ENCODE results near the gene SLC25A23. TPM values are rescaled to one million over a fixed set of nuclear protein-coding genes. Genes with fewer than 3 reads are reported as not detected.

SLC25A23 gene
- total RNA-seq, 2 experiments from 2014 or later = 10.5 to 10.8 TPM

- ATAC-seq (ENCODE audit: poor library complexity) (no peak), DNase-seq (no peak)
- Histone ChIP-seq H3K27ac (ENCODE audit: low read depth in 1 of 2, low read length in 2 of 2) (no peak overlapping the region), H3K9me3 (ENCODE audit: control insufficient read depth in 1 of 2, insufficient read depth in 1 of 2, low read length in 2 of 2) (peaks cover 9 to 22% of the 10 kb centered on the region in 2 experiments), H3K4me3 (ENCODE audit: low read length) (no peak overlapping the region), H3K4me1 (ENCODE audit: insufficient read depth, low read length) (no peaks in the 10 kb centered on the region), H3K27me3 (ENCODE audit: control insufficient read depth in 1 of 2, insufficient read depth in 2 of 2, low read length in 2 of 2) (no peaks in the 10 kb centered on the region), H3K36me3 (ENCODE audit: insufficient read depth, low read length) (peaks cover 13% of the 10 kb centered on the region)
- ChIA-PET POLR2A (no interaction called here), CTCF (no interaction called here)
- Mint-ChIP-seq H3K27me3 (no peaks in the 10 kb centered on the region), H3K4me1 (ENCODE audit: low read depth) (no peaks in the 10 kb centered on the region), H3K4me3 (no peak overlapping the region), H3K36me3 (ENCODE audit: low read depth) (peaks cover 52% of the 10 kb centered on the region), H3K27ac (no peak overlapping the region), H3K9me3 (peaks cover 12% of the 10 kb centered on the region)
- TF ChIP-seq CTCF (IDR thresholded peaks at IDR 0.05) = no peak
- intact Hi-C loops (cut with DNase I, micrococcal nuclease) = no loop called here
Observed at GRCh38 chr19:6452223-6452614, 7.4 kb downstream of the SLC25A23 start.

DNA sequence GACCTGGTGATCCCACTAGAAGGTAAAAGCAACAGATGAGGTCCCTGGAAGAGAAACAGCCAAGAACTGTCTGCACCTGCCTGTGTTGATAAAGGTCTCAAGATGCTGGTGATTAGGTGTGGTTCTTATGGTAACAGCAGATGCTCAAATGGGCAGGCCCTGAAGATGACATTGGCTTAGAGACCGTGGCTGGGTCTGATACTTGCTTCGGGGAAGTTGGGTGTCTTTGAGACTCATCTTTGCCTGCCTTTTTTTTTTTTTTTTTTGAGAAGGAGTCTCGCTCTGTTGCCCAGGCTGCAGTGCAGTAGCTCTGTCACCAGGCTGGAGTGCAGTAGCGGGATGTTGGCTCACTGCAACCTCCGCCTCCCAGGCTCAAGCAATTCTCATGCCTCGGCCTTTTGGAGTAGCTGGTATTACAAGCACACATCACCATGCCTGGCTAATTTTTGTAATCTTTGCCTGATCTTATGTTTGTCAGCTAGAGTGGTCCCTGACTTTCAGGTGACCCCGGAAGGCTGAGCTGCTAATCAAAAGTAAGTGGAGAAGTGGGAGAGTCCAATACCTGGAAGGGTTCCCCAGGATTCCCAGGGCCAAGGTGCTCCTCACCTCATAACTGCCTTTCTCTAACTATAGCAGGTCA lies 7.9 kb downstream of the SLC25A23 start:
- H3K27ac Mint-ChIP-seq = no peak overlapping the region
- ATAC-seq (ENCODE audit: poor library complexity) (no peak), DNase-seq (no peak)
- no peak overlapping the region for H3K4me3 Mint-ChIP-seq
- H3K4me1 Mint-ChIP-seq (ENCODE audit: low read depth) = no peaks in the 10 kb centered on the region
- Histone ChIP-seq H3K36me3 (ENCODE audit: insufficient read depth, low read length) (peaks cover 13% of the 10 kb centered on the region), H3K9me3 (ENCODE audit: control insufficient read depth in 1 of 2, insufficient read depth in 1 of 2, low read length in 2 of 2) (peaks cover 9 to 22% of the 10 kb centered on the region in 2 experiments), H3K27ac (ENCODE audit: low read depth in 1 of 2, low read length in 2 of 2) (no peak overlapping the region), H3K27me3 (ENCODE audit: control insufficient read depth in 1 of 2, insufficient read depth in 2 of 2, low read length in 2 of 2) (no peaks in the 10 kb centered on the region), H3K4me1 (ENCODE audit: insufficient read depth, low read length) (no peaks in the 10 kb centered on the region), H3K4me3 (ENCODE audit: low read length) (no peak overlapping the region)
- H3K9me3 Mint-ChIP-seq = peaks cover 12% of the 10 kb centered on the region
- ChIA-PET POLR2A (no interaction called here), CTCF (no interaction called here)
- intact Hi-C loops (cut with DNase I, micrococcal nuclease) = no loop called here
- no peaks in the 10 kb centered on the region for H3K27me3 Mint-ChIP-seq
- no peak for TF ChIP-seq CTCF (IDR thresholded peaks at IDR 0.05)
- peaks cover 51% of the 10 kb centered on the region for H3K36me3 Mint-ChIP-seq (ENCODE audit: low read depth)

DNA sequence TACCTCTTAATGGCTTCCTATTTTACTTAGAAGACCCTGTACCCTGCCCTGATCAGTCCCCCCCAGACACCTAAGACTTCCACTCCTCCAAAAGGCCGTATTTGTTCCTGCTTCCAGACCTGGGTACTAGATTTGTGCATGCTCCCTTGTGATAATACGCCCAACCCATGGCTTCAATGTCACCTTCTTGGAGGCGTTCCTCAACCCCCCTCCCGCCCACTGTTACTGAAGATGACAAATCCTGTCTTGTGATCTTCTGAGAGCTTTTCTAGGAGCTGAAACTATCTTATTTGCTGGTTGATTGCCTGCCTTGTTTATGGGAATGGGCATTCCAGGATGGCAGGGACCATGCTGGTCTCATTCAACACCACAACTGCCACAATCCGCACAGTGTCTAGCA lies 9.4 kb downstream of the SLC25A23 start:
- H3K4me3 ChIP-seq (ENCODE audit: low read length) = no peak overlapping the region
- POLR2A ChIA-PET = no interaction called here
- no peak overlapping the region for H3K4me3 Mint-ChIP-seq

More for the DNA sequence above, 9.4 kb downstream of the SLC25A23 start:
- Mint-ChIP-seq H3K27ac (no peak overlapping the region), H3K9me3 (peaks cover 12% of the 10 kb centered on the region), H3K4me1 (ENCODE audit: low read depth) (no peaks in the 10 kb centered on the region), H3K36me3 (ENCODE audit: low read depth) (peaks cover 49% of the 10 kb centered on the region), H3K27me3 (no peaks in the 10 kb centered on the region)
- ATAC-seq (ENCODE audit: poor library complexity) = no peak
- no peaks in the 10 kb centered on the region for H3K4me1 ChIP-seq (ENCODE audit: insufficient read depth, low read length)
- no peaks in the 10 kb centered on the region for H3K27me3 ChIP-seq (ENCODE audit: control insufficient read depth in 1 of 2, insufficient read depth in 2 of 2, low read length in 2 of 2)
- intact Hi-C loops (cut with DNase I, micrococcal nuclease) = no loop called here
- CTCF ChIA-PET = no interaction called here
- H3K36me3 ChIP-seq (ENCODE audit: insufficient read depth, low read length) = peaks cover 13% of the 10 kb centered on the region
- H3K9me3 ChIP-seq (ENCODE audit: control insufficient read depth in 1 of 2, insufficient read depth in 1 of 2, low read length in 2 of 2) = peaks cover 9 to 12% of the 10 kb centered on the region in 2 experiments
- H3K27ac ChIP-seq (ENCODE audit: low read depth in 1 of 2, low read length in 2 of 2) = no peak overlapping the region
- DNase-seq = no peak
- no peak for TF ChIP-seq CTCF (IDR thresholded peaks at IDR 0.05)
